SK-N-SH (cell line): ENCODE measurements around the gene FBH1. TPM values are rescaled to one million over a fixed set of nuclear protein-coding genes. Genes with fewer than 3 reads are reported as not detected.

Experiments used
- CTCF ChIA-PET: fragments of 300-600, 350-600 bp; formaldehyde crosslinking; extraction: SDS; loops from one replicate; lab custom pipeline; 2021; lab: Yijun Ruan, JAX
- POLR2A ChIA-PET: fragments of 350-600 bp; sonication (Branson Sonifier 250); formaldehyde crosslinking; extraction: SDS; loops from one replicate; lab custom pipeline; 2020; ENCODE audit warnings: antibody characterized with exemption, inconsistent platforms; lab: Yijun Ruan, JAX
- DNase-seq: peaks from one replicate; pipeline ENCODE4 v3.0.0; 2012
- H2AFZ ChIP-seq: fragments of 200-600 bp; sonication (generic); 2 replicates; pipeline ENCODE4 v1.8.1; 2016; ENCODE audit warnings: antibody characterized with exemption, mild to moderate bottlenecking, low read depth
- H3F3A ChIP-seq: fragments of 200-600 bp; sonication (generic); replicated peaks from 2 replicates; pipeline ENCODE3; 2016; ENCODE audit warnings: antibody characterized with exemption, mild to moderate bottlenecking; ENCODE audit not compliant: insufficient read depth
- H3K27ac ChIP-seq, 2 experiments: fragments of 200-500 bp in 1 of 2; fragments of 200-600 bp in 1 of 2; sonication (Bioruptor generic) in 1 of 2; sonication (generic), shearing (Covaris generic) in 1 of 2; 2 replicates each; pipeline versions ENCODE4 v1.5.1 to v1.6.1; 2014 to 2016; ENCODE audit warnings: low read depth in 2 of 2, inconsistent platforms in 1 of 2, low read length in 1 of 2, mild to moderate bottlenecking in 1 of 2, mixed read lengths in 1 of 2
- H3K27me3 ChIP-seq: fragments of 200-600 bp; sonication (generic), shearing (Covaris generic); 2 replicates; pipeline ENCODE4 v1.6.1; 2016; ENCODE audit warnings: mixed run types; ENCODE audit not compliant: insufficient read depth
- H3K36me3 ChIP-seq, 2 experiments: fragments of 200-500 bp in 1 of 2; fragments of 200-600 bp in 1 of 2; sonication (Bioruptor generic) in 1 of 2; sonication (generic) in 1 of 2; replicated peaks in 1 of 2; 2 replicates each; pipeline versions ENCODE3 to v1.5.1; 2014 to 2016; ENCODE audit warnings: low read length in 1 of 2, mild to moderate bottlenecking in 1 of 2; ENCODE audit not compliant: insufficient read depth in 2 of 2, control insufficient read depth in 1 of 2
- H3K4me1 ChIP-seq, 2 experiments: fragments of 200-500 bp in 1 of 2; fragments of 200-600 bp in 1 of 2; sonication (Bioruptor generic) in 1 of 2; sonication (generic), shearing (Covaris generic) in 1 of 2; 2 replicates each; pipeline versions ENCODE4 v1.5.1 to v1.6.1; 2014 to 2016; ENCODE audit warnings: low read depth in 1 of 2, low read length in 1 of 2, mixed run types in 1 of 2; ENCODE audit not compliant: insufficient read depth in 2 of 2, control insufficient read depth in 1 of 2
- H3K4me2 ChIP-seq: fragments of 200-600 bp; sonication (generic), shearing (Covaris generic); 2 replicates; pipeline ENCODE4 v1.6.1; 2017; ENCODE audit warnings: mixed run types
- H3K4me3 ChIP-seq, 2 experiments: fragments of 200-500 bp in 1 of 2; fragments of 200-600 bp in 1 of 2; sonication (Bioruptor generic) in 1 of 2; sonication (generic), shearing (Covaris generic) in 1 of 2; 2 replicates each; pipeline versions ENCODE4 v1.5.1 to v1.8.1; 2014 to 2016; ENCODE audit warnings: low read depth in 2 of 2, inconsistent platforms in 1 of 2, low read length in 1 of 2, mild to moderate bottlenecking in 1 of 2, mixed read lengths in 1 of 2, moderate library complexity in 1 of 2
- H3K79me2 ChIP-seq: fragments of 200-600 bp; sonication (generic); 2 replicates; pipeline ENCODE4 v1.8.1; 2017; ENCODE audit warnings: mild to moderate bottlenecking; ENCODE audit not compliant: insufficient read depth
- H3K9ac ChIP-seq: fragments of 200-600 bp; sonication (generic); 2 replicates; pipeline ENCODE4 v1.6.1; 2017; ENCODE audit warnings: mixed run types
- H3K9me2 ChIP-seq: fragments of 200-600 bp; sonication (generic); 2 replicates; pipeline ENCODE4 v1.6.1; 2017; ENCODE audit warnings: mixed run types
- H3K9me3 ChIP-seq: fragments of 200-600 bp; sonication (generic); 2 replicates; pipeline ENCODE4 v1.6.1; 2017; ENCODE audit warnings: mixed run types, mild to moderate bottlenecking, moderate library complexity
- H4K20me1 ChIP-seq: fragments of 200-600 bp; sonication (generic); 2 replicates; pipeline ENCODE4 v1.6.1; 2017; ENCODE audit warnings: mild to moderate bottlenecking, mixed run types; ENCODE audit not compliant: insufficient read depth
- ELF1 ChIP-seq: IDR thresholded peaks from 2 replicates; pipeline ENCODE4 v1.4.0; 2012
- EP300 ChIP-seq, 2 experiments: IDR thresholded peaks; 2 replicates each; pipeline versions ENCODE4 v1.4.0 to v1.6.1; 2012; ENCODE audit warnings: borderline replicate concordance in 1 of 2, low read depth in 1 of 2, low read length in 1 of 2
- EZH2phosphoT487 ChIP-seq: fragments of 200-600 bp; sonication (generic); IDR thresholded peaks from 2 replicates; pipeline ENCODE4 v1.6.1; 2017; ENCODE audit warnings: low read depth, mixed run types, mild to moderate bottlenecking, antibody characterized with exemption, moderate library complexity, borderline replicate concordance
- FOSL2 ChIP-seq: IDR thresholded peaks from 2 replicates; pipeline ENCODE4 v1.4.0; 2012; ENCODE audit warnings: low read depth, mild to moderate bottlenecking, moderate library complexity, borderline replicate concordance
- FOXJ3 ChIP-seq: sonication (generic); formaldehyde crosslinking; IDR thresholded peaks from 2 replicates; pipeline ENCODE4 v1.5.1; 2020; ENCODE audit warnings: mild to moderate bottlenecking, missing genetic modification reagents
- GABPA ChIP-seq: IDR thresholded peaks from 2 replicates; pipeline ENCODE4 v1.4.0; 2012; ENCODE audit warnings: low read depth, mild to moderate bottlenecking
- GATA2 ChIP-seq: sonication (generic); formaldehyde crosslinking; IDR thresholded peaks from 2 replicates; pipeline ENCODE4 v1.5.0; 2020; ENCODE audit warnings: mild to moderate bottlenecking, missing genetic modification reagents
- JUND ChIP-seq: IDR thresholded peaks from 2 replicates; pipeline ENCODE4 v1.4.0; 2012
- NFIC ChIP-seq: IDR thresholded peaks from 2 replicates; pipeline ENCODE4 v1.4.0; 2012; ENCODE audit warnings: borderline replicate concordance
- NRF1 ChIP-seq: IDR thresholded peaks from 2 replicates; pipeline ENCODE4 v1.6.1; 2012; ENCODE audit warnings: low read depth, mild to moderate bottlenecking, low read length
- POLR2AphosphoS5 ChIP-seq: IDR thresholded peaks from 2 replicates; pipeline ENCODE4 v1.6.1; 2012; ENCODE audit warnings: low read depth, low read length
- RAD21 ChIP-seq: IDR thresholded peaks from 2 replicates; pipeline ENCODE4 v1.6.1; 2012; ENCODE audit warnings: mild to moderate bottlenecking, low read length
- RFX5 ChIP-seq: IDR thresholded peaks from 2 replicates; pipeline ENCODE4 v1.6.1; 2012; ENCODE audit warnings: mild to moderate bottlenecking, improper control_type of control experiment, low read length
- RXRA ChIP-seq: IDR thresholded peaks from 2 replicates; pipeline ENCODE4 v1.4.0; 2012; ENCODE audit warnings: low read depth, mild to moderate bottlenecking, borderline replicate concordance
- TAF1 ChIP-seq: IDR thresholded peaks from 2 replicates; pipeline ENCODE4 v1.6.1; 2012; ENCODE audit warnings: low read depth, mild to moderate bottlenecking, low read length, moderate library complexity, borderline replicate concordance
- TCF12 ChIP-seq: IDR thresholded peaks from 2 replicates; pipeline ENCODE4 v1.4.0; 2012
- YY1 ChIP-seq: IDR thresholded peaks from 2 replicates; pipeline ENCODE4 v1.4.0; 2012; ENCODE audit warnings: low read depth, mild to moderate bottlenecking
- WGBS: methylation state at CpG from one replicate; pipeline ENCODE4 v1.1.6; 2017; ENCODE audit warnings: low lambda C conversion rate; 5-methylcytosine and 5-hydroxymethylcytosine counted together
- polyA plus RNA-seq, 3 experiments: library from polyadenylated mRNA; depleted of rRNA; stranded (reverse); fragments of >200 nt; gene quantifications; 2 replicates each; pipeline ENCODE4 v1.2.3, GENCODE V29; 2012
- TF ChIP-seq, protein P1 (sequence below): IDR thresholded peaks from 2 replicates; pipeline ENCODE4 v1.4.0; 2012; ENCODE audit warnings: low read depth
- TF ChIP-seq, protein P2 (sequence below): IDR thresholded peaks from 2 replicates; pipeline ENCODE4; 2012
- TF ChIP-seq, protein P3 (sequence below): fragments of 200-600 bp; sonication (generic); IDR thresholded peaks from 2 replicates; pipeline ENCODE4 v1.6.1; 2017; ENCODE audit warnings: antibody characterized with exemption, mild to moderate bottlenecking, moderate library complexity
- TF ChIP-seq, protein P4 (sequence below): IDR thresholded peaks from 2 replicates; pipeline ENCODE4 v1.4.0; 2012; ENCODE audit warnings: low read depth, borderline replicate concordance

FBH1 gene
- polyA plus RNA-seq, 1 of the 3 experiments (the other 2 are of a cell fraction): 60.9 TPM

DNA sequence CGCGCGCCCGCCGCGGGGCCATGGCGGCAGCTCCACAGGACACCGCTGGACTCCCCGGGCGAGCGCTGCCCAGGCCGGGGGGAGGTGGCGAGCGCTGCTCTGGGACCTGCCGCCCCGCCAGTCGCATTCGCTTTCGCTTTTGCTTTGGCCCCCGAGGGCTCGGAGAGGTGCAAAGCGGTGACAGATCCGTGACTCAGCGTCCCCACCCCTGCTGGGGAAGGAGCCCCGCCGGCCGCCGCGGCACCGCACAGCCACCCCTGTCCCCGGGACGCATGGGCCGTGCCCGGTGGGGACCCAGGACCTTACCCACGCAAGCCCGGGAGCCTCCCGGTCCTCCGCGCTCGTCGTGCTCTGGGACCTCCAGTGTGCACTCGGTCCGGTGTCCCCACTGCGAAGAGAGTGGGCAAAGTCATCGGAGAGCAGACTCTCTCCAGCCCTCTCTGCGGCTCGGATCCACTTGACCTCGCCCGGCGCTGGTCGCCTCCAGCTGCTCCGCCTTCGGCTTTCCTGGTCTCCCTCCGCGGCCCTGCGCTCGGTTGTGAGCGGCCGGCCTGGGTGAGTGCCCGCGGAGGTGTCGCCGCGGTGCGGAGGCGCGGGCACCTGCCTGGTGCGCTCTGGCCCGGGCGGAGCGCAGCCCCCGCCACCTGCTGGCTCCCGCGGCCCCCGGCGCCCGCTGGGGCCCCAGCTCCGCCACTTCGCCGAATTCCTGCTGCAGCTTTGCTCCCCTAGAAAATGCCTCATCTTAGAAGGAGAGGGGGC is 87.6 kb downstream of the FBH1 start, which contains the start of gene IL15RA:
IL15RA (minus strand) TSS at position 73 of the 759 bp plus-strand sequence; CDS start at position 22, 51 bp downstream.
- ChIA-PET POLR2A (no interaction called here), CTCF (interaction anchor here (1.0 kb wide), 1 partner anchor 234 kb away, joined by 3 read pairs; no protein-coding TSS in a partner anchor)
- H2AFZ ChIP-seq: peak within 1 kb of the TSS; percentile 88
- H3K9me2 ChIP-seq: no peaks in the 10 kb centered on the region
- H3K79me2 ChIP-seq: no peaks in the 10 kb centered on the region
- peak; percentile 75 for DNase-seq
- H3K36me3 ChIP-seq: no peaks in the 10 kb centered on the region
- H3K4me1 ChIP-seq: no peaks in the 10 kb centered on the region; a peak in 1 of 4 replicates
- TF ChIP-seq FOXJ3 (CRISPR knock-in tag) (no peak), RXRA (no peak), TCF12 (no peak), ELF1 (no peak), EZH2phosphoT487 (no peak), NRF1 (no peak), GATA2 (CRISPR knock-in tag) (no peak), EP300 (IDR thresholded peaks at IDR 0.05; ENCODE audit: borderline replicate concordance in 1 of 2, low read depth in 1 of 2, low read length in 1 of 2) (no peak), RAD21 (no peak), RFX5 (no peak)
- TF ChIP-seq, protein P1, sequence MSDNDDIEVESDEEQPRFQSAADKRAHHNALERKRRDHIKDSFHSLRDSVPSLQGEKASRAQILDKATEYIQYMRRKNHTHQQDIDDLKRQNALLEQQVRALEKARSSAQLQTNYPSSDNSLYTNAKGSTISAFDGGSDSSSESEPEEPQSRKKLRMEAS: no peak
- TF ChIP-seq, protein P2, sequence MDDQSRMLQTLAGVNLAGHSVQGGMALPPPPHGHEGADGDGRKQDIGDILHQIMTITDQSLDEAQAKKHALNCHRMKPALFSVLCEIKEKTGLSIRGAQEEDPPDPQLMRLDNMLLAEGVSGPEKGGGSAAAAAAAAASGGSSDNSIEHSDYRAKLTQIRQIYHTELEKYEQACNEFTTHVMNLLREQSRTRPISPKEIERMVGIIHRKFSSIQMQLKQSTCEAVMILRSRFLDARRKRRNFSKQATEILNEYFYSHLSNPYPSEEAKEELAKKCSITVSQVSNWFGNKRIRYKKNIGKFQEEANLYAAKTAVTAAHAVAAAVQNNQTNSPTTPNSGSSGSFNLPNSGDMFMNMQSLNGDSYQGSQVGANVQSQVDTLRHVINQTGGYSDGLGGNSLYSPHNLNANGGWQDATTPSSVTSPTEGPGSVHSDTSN: no peak
- TF ChIP-seq, protein P3, sequence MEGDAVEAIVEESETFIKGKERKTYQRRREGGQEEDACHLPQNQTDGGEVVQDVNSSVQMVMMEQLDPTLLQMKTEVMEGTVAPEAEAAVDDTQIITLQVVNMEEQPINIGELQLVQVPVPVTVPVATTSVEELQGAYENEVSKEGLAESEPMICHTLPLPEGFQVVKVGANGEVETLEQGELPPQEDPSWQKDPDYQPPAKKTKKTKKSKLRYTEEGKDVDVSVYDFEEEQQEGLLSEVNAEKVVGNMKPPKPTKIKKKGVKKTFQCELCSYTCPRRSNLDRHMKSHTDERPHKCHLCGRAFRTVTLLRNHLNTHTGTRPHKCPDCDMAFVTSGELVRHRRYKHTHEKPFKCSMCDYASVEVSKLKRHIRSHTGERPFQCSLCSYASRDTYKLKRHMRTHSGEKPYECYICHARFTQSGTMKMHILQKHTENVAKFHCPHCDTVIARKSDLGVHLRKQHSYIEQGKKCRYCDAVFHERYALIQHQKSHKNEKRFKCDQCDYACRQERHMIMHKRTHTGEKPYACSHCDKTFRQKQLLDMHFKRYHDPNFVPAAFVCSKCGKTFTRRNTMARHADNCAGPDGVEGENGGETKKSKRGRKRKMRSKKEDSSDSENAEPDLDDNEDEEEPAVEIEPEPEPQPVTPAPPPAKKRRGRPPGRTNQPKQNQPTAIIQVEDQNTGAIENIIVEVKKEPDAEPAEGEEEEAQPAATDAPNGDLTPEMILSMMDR: no peak
- H3K4me3 ChIP-seq: peak within 1 kb of the TSS; percentile 67 to 75
- H3K9me3 ChIP-seq: no peaks in the 10 kb centered on the region; the same call in 1 of the 2 replicates
- 5% methylated on average over 4 of the region's 80 CpGs for WGBS
- peaks cover 10% of the 10 kb centered on the region for H3F3A ChIP-seq
- H3K27me3 ChIP-seq: peaks cover 8% of the 10 kb centered on the region; the same call in 1 of the 2 replicates
- H3K4me2 ChIP-seq: peak within 1 kb of the TSS; percentile 89
- peak within 1 kb of the TSS in 1 of 2 experiments; percentile 33; a peak in 1 of 4 replicates for H3K27ac ChIP-seq
- peak within 1 kb of the TSS; percentile 48; the same call in 1 of the 2 replicates for H3K9ac ChIP-seq
- H4K20me1 ChIP-seq: no peaks in the 10 kb centered on the region

- Histone ChIP-seq H3K4me3 (peak overlapping the region; percentile 67 to 75), H3F3A (peaks cover 10% of the 10 kb centered on the region), H2AFZ (peak overlapping the region; percentile 88; the same call in 1 of the 2 replicates), H3K79me2 (no peaks in the 10 kb centered on the region), H3K9ac (no peak overlapping the region), H4K20me1 (no peaks in the 10 kb centered on the region), H3K4me1 (no peaks in the 10 kb centered on the region; a peak in 1 of 4 replicates), H3K27ac (no peak overlapping the region), H3K9me2 (no peaks in the 10 kb centered on the region), H3K4me2 (peak overlapping the region; percentile 89), H3K36me3 (no peaks in the 10 kb centered on the region), H3K9me3 (no peaks in the 10 kb centered on the region; the same call in 1 of the 2 replicates), H3K27me3 (peaks cover 8% of the 10 kb centered on the region; the same call in 1 of the 2 replicates)
- CTCF ChIA-PET: no interaction called here
- WGBS: 12% methylated on average over 6 of the region's 6 CpGs
- POLR2A ChIA-PET: no interaction called here
- no peak for DNase-seq
- no peak for TF ChIP-seq NFIC
- TF ChIP-seq FOSL2: no peak
- TF ChIP-seq, protein P4, sequence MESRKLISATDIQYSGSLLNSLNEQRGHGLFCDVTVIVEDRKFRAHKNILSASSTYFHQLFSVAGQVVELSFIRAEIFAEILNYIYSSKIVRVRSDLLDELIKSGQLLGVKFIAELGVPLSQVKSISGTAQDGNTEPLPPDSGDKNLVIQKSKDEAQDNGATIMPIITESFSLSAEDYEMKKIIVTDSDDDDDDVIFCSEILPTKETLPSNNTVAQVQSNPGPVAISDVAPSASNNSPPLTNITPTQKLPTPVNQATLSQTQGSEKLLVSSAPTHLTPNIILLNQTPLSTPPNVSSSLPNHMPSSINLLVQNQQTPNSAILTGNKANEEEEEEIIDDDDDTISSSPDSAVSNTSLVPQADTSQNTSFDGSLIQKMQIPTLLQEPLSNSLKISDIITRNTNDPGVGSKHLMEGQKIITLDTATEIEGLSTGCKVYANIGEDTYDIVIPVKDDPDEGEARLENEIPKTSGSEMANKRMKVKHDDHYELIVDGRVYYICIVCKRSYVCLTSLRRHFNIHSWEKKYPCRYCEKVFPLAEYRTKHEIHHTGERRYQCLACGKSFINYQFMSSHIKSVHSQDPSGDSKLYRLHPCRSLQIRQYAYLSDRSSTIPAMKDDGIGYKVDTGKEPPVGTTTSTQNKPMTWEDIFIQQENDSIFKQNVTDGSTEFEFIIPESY: no peak
- no peak for TF ChIP-seq GATA2 (CRISPR knock-in tag)
- TF ChIP-seq JUND: no peak
- no peak for TF ChIP-seq GABPA
- TF ChIP-seq TAF1: no peak
- TF ChIP-seq, protein P2: no peak
- TF ChIP-seq POLR2AphosphoS5: no peak
- TF ChIP-seq YY1: no peak
Observed at GRCh38 chr10:5978230-5978489, 88.1 kb downstream of the FBH1 start.
